Measurements from ENCODE around the gene DPP4.

GRCh38 chr2:161943011-161943410 lies 131.0 kb downstream of the DPP4 start:
- no peak for TF ChIP-seq ZNF274 (IDR thresholded peaks at IDR 0.05; ENCODE audit: low read depth, low read length)
- TF ChIP-seq YY1 (IDR thresholded peaks at IDR 0.05; ENCODE audit: insufficient read depth, insufficient read length): no peak
- no peak for TF ChIP-seq SUZ12 (IDR thresholded peaks at IDR 0.05; ENCODE audit: extremely low read depth, insufficient read depth, insufficient read length)
